IMR-90 (cell line): ENCODE data around the gene BTG2.

Source experiments
- BHLHE40 ChIP-seq: fragments of 150-350 bp; IDR thresholded peaks from 2 replicates; pipeline ENCODE4 v1.6.1; 2016; ENCODE audit warnings: mild to moderate bottlenecking, low read depth, low read length
- TF ChIP-seq, protein P1 (sequence below): conservative IDR thresholded peaks from 2 replicates; pipeline ENCODE4 v1.5.1; 2012; ENCODE audit warnings: mild to moderate bottlenecking, low read depth, low read length, improper control_type of control experiment
- TF ChIP-seq, protein P2 (sequence below): fragments of 150-350 bp; IDR thresholded peaks from 2 replicates; pipeline ENCODE4 v1.6.1; 2016; ENCODE audit warnings: low read depth, mild to moderate bottlenecking, low read length, moderate library complexity, borderline replicate concordance
- TF ChIP-seq, protein P3 (sequence below): fragments of 150-350 bp; IDR thresholded peaks from 2 replicates; pipeline ENCODE4 v1.6.1; 2017; ENCODE audit warnings: mild to moderate bottlenecking, antibody characterized with exemption, low read length, low read depth

DNA sequence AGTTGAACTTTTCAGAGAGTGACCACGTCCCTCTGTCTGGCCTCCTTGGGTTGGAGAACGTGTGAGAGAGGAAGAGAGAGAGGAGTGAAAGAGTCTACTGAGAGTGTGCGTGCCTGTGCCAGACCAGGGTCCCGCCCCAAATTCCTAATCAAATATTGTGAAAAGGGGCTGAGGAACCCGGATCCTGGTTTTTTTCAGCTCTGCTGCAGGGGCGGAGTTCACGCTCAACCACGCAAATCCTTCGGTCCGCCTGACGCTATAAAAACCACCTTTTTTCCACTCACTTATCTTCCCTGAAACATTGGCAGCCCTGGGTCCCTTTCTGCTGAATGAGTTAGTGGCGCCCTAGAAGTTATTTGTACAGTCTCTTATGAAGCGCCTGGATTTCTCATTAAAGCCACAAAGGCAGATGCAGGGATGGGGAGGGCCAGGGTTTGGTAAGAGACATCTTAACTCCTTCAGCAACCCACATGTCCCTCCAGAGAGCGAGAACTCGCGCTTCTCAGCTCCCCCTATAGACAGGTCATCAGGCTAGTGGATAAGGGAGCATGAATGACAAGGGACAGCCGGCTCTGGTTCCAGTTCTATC is 45.8 kb downstream of the BTG2 start, which contains the start of gene FMOD:
- no peak for TF ChIP-seq BHLHE40
- TF ChIP-seq, protein P1, sequence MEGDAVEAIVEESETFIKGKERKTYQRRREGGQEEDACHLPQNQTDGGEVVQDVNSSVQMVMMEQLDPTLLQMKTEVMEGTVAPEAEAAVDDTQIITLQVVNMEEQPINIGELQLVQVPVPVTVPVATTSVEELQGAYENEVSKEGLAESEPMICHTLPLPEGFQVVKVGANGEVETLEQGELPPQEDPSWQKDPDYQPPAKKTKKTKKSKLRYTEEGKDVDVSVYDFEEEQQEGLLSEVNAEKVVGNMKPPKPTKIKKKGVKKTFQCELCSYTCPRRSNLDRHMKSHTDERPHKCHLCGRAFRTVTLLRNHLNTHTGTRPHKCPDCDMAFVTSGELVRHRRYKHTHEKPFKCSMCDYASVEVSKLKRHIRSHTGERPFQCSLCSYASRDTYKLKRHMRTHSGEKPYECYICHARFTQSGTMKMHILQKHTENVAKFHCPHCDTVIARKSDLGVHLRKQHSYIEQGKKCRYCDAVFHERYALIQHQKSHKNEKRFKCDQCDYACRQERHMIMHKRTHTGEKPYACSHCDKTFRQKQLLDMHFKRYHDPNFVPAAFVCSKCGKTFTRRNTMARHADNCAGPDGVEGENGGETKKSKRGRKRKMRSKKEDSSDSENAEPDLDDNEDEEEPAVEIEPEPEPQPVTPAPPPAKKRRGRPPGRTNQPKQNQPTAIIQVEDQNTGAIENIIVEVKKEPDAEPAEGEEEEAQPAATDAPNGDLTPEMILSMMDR = no peak
- TF ChIP-seq, protein P2, sequence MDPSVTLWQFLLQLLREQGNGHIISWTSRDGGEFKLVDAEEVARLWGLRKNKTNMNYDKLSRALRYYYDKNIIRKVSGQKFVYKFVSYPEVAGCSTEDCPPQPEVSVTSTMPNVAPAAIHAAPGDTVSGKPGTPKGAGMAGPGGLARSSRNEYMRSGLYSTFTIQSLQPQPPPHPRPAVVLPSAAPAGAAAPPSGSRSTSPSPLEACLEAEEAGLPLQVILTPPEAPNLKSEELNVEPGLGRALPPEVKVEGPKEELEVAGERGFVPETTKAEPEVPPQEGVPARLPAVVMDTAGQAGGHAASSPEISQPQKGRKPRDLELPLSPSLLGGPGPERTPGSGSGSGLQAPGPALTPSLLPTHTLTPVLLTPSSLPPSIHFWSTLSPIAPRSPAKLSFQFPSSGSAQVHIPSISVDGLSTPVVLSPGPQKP = no peak
- TF ChIP-seq, protein P3, sequence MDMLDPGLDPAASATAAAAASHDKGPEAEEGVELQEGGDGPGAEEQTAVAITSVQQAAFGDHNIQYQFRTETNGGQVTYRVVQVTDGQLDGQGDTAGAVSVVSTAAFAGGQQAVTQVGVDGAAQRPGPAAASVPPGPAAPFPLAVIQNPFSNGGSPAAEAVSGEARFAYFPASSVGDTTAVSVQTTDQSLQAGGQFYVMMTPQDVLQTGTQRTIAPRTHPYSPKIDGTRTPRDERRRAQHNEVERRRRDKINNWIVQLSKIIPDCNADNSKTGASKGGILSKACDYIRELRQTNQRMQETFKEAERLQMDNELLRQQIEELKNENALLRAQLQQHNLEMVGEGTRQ = no peak
